NCI-H2107 (cell line): ENCODE measurements around the gene KCNMA1.

Experiments
- DNase-seq: peaks from one replicate; lab custom pipeline; 2025; lab: John Stamatoyannopoulos, UW

Gene KCNMA1

GRCh38 chr10:77479586-77479985 lies 158.0 kb downstream of the KCNMA1 start:
- no peak for DNase-seq

GRCh38 chr10:77478962-77479359 lies 158.6 kb downstream of the KCNMA1 start:
- no peak for DNase-seq

- no peak for DNase-seq
Measured at GRCh38 chr10:77478247-77478961, 159.2 kb downstream of the KCNMA1 start.

- no peak for DNase-seq
Measured at GRCh38 chr10:77475522-77475921, 162.1 kb downstream of the KCNMA1 start.

DNA sequence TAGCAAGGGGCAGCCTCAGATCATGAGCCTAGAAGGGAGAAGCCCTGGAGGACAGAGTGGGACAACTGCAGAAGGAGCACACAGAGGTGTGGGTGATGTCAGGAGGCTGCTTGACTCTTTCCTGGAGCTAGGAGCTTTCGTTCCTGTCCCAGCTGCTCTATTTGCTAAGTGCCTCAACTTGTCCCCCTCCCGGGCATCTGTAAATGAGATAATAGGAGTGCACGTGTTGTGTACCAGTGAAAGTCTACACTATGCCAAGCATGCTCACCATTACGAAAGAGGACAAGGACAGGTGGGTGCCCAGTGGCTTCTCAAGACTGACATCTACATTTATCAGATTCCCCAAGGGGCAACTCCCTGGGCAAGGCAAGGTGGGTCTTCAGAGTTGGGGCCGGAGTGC lies 162.7 kb downstream of the KCNMA1 start:
- no peak for DNase-seq

DNA sequence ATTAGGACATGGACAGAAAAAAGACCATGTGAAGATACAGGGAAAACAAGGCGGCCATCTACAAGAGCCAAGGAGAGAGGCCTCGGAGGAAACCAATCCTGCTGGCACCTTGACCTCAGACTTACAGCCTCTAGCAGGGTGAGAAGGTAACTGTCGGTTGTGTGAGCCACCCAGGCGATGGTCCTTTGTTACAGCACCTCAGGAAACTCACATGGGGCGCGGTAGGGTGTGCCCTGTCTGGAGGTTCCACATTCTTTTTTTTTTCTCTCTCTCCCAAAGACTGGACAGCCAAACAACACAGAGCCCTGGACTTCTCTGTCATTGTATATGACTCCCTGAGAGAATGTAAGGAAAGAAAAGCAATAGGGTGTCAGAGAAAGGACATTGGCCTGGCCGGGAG lies 163.2 kb downstream of the KCNMA1 start:
- no peak for DNase-seq

DNA sequence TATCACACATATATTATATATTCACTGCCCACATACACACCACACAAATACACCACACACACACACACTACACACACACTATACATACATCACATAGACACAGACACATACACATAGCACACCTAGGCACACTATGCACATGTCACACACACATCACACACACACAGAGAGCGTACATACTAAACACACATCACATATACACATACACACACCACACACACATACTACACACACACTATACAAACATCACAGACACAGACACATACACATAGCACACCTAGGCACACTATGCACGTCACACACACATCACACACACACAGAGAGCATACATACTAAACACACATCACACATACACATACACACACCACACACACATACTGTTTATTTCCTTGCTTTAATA lies 165.5 kb downstream of the KCNMA1 start:
- DNase-seq, result no peak

- no peak for DNase-seq
Measured at GRCh38 chr10:77471069-77471536, 166.5 kb downstream of the KCNMA1 start.

DNA sequence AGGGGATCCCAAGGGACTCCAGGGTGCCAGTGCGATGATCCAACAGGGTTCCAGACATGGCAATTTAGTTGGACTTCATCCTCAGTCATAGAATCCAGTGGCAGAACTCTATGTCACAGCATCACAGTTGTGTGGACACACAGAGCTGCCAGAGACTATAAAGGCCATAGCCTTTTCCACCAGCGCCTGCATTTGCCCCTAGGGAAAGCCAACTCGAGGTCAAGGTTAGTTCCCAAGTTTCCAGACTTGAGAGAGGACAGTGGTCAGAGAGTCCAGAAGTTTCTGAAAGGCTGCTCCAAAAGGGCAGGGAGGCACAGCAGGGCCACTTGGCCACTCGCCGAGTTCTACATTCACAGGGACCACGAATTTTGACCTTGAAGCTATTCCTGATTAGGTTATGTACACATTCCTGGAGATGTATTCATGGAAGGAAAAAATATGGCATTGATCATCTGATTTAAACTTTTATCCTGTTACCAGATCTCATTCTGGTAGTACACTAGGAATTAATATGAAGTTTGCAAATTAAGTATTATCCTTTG lies 170.1 kb downstream of the KCNMA1 start:
- DNase-seq, result no peak

DNA sequence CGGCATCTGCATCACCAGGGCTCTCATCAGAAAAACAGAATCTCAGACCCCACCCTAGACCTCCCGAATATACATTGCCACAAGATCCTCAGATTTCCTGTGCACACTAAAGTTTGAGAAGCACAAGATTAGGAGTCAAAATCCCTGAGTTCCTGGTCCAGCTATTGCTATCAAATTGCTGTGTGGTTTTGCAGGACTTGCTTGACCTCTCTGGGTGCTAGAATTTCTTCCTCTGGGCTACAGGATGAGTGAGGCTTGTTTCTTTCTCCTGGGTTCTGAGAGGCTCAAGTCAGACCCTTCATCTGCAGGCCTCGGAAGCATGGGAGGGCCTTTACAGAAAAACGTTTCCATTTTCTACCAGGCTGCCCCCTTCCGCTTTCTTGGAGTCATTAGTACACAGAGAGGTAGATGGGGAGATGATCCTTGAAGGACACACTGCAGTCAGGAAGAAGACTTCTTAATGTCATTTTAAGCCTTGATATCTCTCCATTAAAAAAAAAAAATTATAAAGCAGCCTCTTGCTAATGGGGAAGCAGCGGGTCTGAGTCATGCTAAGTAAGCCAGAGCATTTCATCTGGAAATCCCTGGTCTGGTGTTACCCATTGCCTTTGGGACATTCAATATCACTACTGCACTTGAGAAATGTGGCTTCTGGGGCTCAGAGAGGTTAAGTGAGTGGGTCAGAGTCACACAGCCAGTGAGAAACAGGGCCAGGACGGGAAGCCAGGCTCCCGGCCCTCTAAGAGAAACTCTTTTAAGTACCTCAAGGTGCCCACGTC lies 173.5 kb downstream of the KCNMA1 start:
- DNase-seq, result no peak

DNA sequence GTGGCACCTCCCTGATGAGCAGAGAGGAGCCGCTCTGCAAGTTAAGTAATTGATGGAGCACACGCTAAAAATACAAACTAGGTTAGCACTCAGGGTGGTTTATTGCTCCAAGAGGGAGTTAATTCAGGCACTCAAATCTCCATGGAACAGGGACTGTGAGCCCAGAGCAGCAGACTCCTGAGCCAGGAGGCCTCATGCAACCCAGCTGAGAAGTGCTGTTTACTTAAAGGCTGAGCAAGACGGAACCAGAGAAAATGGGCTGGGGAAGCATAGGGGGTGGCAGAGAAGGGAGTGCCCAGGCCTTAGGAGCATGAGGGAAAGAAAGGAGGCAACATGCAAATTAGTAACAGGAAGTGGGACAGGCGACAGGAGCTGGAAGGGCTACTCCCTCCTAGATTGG lies 174.1 kb downstream of the KCNMA1 start:
- DNase-seq, result no peak

DNA sequence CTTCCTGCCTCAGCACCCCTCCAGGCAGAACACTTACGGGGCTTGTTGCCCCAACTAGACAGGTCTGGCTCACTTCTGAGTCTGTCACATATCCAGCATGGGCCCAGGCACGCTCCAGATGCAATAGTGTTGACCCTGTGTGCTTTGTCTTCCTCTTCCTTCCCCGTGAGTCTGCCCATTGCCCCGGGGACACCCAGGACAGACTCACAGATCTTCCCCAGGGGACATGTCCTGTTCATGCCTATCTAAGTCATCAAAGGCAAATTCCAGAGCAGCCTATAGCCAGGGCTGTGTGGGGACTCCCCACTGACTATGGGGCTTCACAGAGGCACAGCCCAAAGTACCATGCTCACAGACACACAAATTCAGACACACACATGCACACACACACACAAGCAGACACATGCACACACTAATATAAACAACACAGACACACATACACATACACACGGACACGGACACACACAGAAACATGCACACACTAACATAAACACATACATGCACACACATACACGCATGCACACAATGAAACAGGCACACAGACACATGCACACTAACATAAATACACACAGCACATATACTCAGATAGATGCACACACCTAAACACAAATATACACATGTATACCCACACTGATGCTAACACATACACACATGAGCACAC lies 175.8 kb downstream of the KCNMA1 start:
- DNase-seq, result no peak

GRCh38 chr10:77459905-77460304 lies 177.7 kb downstream of the KCNMA1 start:
- DNase-seq, result no peak

GRCh38 chr10:77458986-77459590 lies 178.5 kb downstream of the KCNMA1 start:
- no peak for DNase-seq

DNA sequence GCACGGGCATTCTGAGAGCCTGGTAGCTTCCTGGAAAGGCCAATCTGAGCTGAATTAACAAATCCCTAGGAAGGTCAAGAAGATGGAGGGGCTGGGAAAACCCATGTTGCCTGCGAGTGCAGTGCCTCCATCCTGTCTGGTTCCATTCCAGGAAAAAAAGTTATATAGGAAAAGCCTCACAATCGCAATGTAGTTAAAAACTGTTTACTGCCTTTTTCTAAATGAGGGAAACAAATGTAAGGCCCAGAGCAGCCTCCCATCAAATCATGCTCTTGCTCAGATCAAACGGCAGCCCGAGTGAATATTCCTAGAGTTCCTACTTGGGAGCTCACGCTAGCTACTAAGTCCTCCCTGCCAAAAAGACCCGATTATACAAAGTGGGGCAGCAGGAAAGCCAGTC lies 179.9 kb downstream of the KCNMA1 start:
- DNase-seq, result no peak

GRCh38 chr10:77457266-77457665 lies 180.3 kb downstream of the KCNMA1 start:
- DNase-seq, result no peak

DNA sequence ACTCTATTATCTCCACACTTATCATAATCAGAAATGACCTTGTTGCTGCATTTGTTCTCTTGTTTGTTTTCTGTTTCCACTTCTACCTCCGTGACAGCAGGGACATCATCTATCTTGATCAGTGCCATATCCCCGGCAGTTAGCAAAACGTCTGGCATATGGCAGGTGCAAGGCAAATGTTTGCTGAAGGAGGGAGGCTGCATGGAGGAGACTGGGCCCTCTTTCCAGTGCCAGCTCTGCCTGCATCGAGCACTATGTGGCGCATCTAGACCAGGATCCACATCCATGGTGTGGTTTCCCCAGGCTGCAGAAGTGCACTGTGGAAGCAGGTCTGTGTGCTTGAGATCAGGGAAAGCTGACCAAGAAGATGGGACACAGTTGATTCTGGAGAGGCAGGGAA lies 181.2 kb downstream of the KCNMA1 start:
- DNase-seq, result no peak

DNA sequence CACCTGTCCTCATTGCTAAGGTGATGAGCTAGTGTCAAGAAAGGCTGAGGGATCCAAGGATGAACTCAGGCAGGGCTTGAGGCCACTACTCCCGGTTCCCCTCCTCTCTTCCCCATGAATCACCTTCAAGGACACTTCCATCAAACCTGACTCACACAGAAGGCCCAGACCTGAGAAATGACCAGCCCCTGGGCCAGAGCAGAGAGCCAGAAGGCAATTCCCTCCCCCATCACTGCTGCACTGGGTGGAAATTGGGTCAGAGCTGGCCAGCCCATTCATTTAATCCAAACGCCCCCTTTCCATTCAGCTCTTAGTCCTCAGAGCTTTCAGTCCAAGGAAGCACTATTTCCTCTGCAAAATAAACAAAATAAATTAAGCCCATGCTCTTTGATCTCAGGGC lies 182.0 kb downstream of the KCNMA1 start:
- no peak for DNase-seq

- DNase-seq, result no peak
Measured at GRCh38 chr10:77452952-77453564, 184.6 kb downstream of the KCNMA1 start.

GRCh38 chr10:77451886-77452285 lies 185.7 kb downstream of the KCNMA1 start:
- DNase-seq, result no peak

DNA sequence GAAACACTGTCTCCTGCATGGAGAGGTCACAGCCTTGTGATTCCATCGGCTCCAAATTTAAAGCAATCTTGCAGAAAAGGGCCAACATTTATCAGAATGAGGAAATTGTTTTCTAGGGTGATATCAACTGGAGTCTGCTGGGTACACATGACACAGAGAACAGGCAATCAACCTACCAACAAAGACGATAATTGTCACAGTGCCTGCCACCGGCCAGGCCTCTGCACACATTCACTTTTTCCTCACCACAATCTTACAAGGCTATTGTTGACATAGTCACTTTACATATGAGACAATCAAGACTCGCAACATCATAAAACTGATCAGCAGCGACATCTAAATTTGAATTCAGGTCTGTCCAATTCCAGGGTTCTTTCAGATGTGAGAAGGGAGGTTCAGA lies 189.4 kb downstream of the KCNMA1 start:
- no peak for DNase-seq

DNA sequence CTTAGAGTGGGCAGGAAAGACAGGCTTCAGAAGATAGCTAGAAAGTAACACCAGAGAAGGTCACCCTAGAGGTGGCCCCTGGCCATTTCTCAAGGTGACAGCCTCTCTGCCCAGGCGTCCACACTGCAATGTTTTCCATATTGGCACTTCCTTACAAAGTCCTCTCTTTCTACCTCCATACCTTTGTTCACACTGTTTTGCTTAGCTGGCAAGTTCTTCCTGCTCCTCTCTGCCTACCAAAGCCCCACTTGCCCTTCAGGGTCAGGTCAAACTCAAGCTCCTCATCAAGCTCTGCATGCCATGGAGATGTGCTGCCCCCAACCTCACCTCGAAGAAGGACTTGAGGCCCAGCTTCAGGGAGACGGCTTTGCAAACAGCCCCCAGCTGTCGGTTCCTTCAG lies 190.9 kb downstream of the KCNMA1 start:
- DNase-seq, result no peak
